Left lobe of liver (tissue), 2 donors: ENCODE data around the gene FZR1. TPM values are rescaled to one million over a fixed set of nuclear protein-coding genes. Genes with fewer than 3 reads are reported as not detected.

ENCODE experiments used
- ATAC-seq: fragments of 200-7000 bp; cut with Tn5 transposase; one replicate; pipeline ENCODE4 v1.9.1; 2020; ENCODE audit warnings: mild to moderate bottlenecking, moderate library complexity
- DNase-seq: peaks from one replicate; pipeline ENCODE4 v3.0.0-alpha.2; 2020; ENCODE audit warnings: low spot score
- total RNA-seq: library from RNA; stranded (reverse); gene quantifications from one replicate; pipeline ENCODE4 v1.2.1, GENCODE V29; 2021
- donor health status: DM: no; HTN: no; CAD: no; lungs with moderate emphysema.
- donor health status: DM: no; HTN: yes; CAD: no.

FZR1 gene
- total RNA-seq, 1 donor from 2014 or later: 27.4 TPM

- DNase-seq (peak; percentile 57), ATAC-seq (peak; percentile 5)
Measured at GRCh38 chr19:3543150-3544057, 37.3 kb downstream of the FZR1 start.

GRCh38 chr19:3544058-3544376, 37.9 kb downstream of the FZR1 start:
- ATAC-seq (no peak), DNase-seq (no peak)

- DNase-seq: peak; percentile 79
- peak; percentile 84 for ATAC-seq
Measured at GRCh38 chr19:3544742-3545668, 38.9 kb downstream of the FZR1 start.

- DNase-seq (no peak), ATAC-seq (no peak)
Measured at GRCh38 chr19:3545669-3546034, 39.5 kb downstream of the FZR1 start.

- DNase-seq: no peak
- ATAC-seq: peak; percentile 42
Measured at GRCh38 chr19:3546119-3546518, 40.0 kb downstream of the FZR1 start.

GRCh38 chr19:3547301-3547731, 41.2 kb downstream of the FZR1 start:
- DNase-seq (no peak), ATAC-seq (no peak)

GRCh38 chr19:3547767-3548282, 41.7 kb downstream of the FZR1 start:
- DNase-seq: no peak
- no peak for ATAC-seq

GRCh38 chr19:3548606-3549005, 42.5 kb downstream of the FZR1 start:
- no peak for ATAC-seq
- DNase-seq: no peak

- DNase-seq: no peak
- ATAC-seq: no peak
Measured at GRCh38 chr19:3549816-3550215, 43.7 kb downstream of the FZR1 start.

GRCh38 chr19:3550947-3551791, 45.1 kb downstream of the FZR1 start:
- DNase-seq (no peak), ATAC-seq (no peak)

- ATAC-seq (no peak), DNase-seq (no peak)
Measured at GRCh38 chr19:3551792-3552095, 45.6 kb downstream of the FZR1 start.

GRCh38 chr19:3554254-3555083, 48.4 kb downstream of the FZR1 start:
- no peak for ATAC-seq
- no peak for DNase-seq

- DNase-seq (no peak), ATAC-seq (no peak)
Measured at GRCh38 chr19:3555653-3556422, 49.7 kb downstream of the FZR1 start.

GRCh38 chr19:3556423-3556977, 50.4 kb downstream of the FZR1 start:
- DNase-seq: no peak
- no peak for ATAC-seq

- ATAC-seq: peak; percentile 35
Measured at GRCh38 chr19:3556978-3557460, 50.9 kb downstream of the FZR1 start.

GRCh38 chr19:3557461-3558248, 51.5 kb downstream of the FZR1 start, which contains the start of gene MFSD12:
Gene MFSD12, minus strand, starts transcription at chr19:3557586. Its CDS starts 183 bp downstream, at chr19:3557403.
- DNase-seq (peak; percentile 96), ATAC-seq (peak; percentile 93)

More at GRCh38 chr19:3556978-3557460, 50.9 kb downstream of the FZR1 start:
- no peak for DNase-seq

GRCh38 chr19:3563709-3564524, 57.8 kb downstream of the FZR1 start:
- DNase-seq (no peak), ATAC-seq (peak; percentile 20)
